Lung (tissue), 12 donors: Measurements from ENCODE around the gene SOCS7. TPM values are rescaled to one million over a fixed set of nuclear protein-coding genes. Genes with fewer than 3 reads are reported as not detected.

ENCODE experiments used
- ATAC-seq: fragments of 200-7000 bp; cut with Tn5 transposase; one replicate; pipeline ENCODE4 v1.9.1; 2020; ENCODE audit warnings: moderate number of reproducible peaks; ENCODE audit not compliant: insufficient read depth, low FRiP score
- DNase-seq, 3 donors: peaks; one replicate each; pipeline ENCODE4 v3.0.0-alpha.2; 2013 to 2017
- H3K27ac ChIP-seq, 2 donors: one replicate each; pipeline ENCODE4 v1.5.1; 2013; ENCODE audit warnings: mild to moderate bottlenecking in 2 of 2, moderate library complexity in 2 of 2, control low read depth in 1 of 2, inconsistent platforms in 1 of 2, low read depth in 1 of 2, low read length in 1 of 2
- H3K27me3 ChIP-seq, 3 donors: one replicate each; pipeline ENCODE4 v1.5.1; 2013; ENCODE audit warnings: low read length in 2 of 3; ENCODE audit not compliant: control insufficient read depth in 3 of 3, insufficient read depth in 3 of 3
- H3K36me3 ChIP-seq, 4 donors: one replicate each; pipeline ENCODE4 v1.5.1; 2013; ENCODE audit warnings: low read length in 4 of 4, mild to moderate bottlenecking in 1 of 4, moderate library complexity in 1 of 4; ENCODE audit not compliant: control insufficient read depth in 4 of 4, insufficient read depth in 4 of 4
- H3K4me1 ChIP-seq, 5 donors: one replicate each; pipeline ENCODE4 v1.5.1; 2013; ENCODE audit warnings: low read length in 5 of 5, mild to moderate bottlenecking in 2 of 5, moderate library complexity in 1 of 5; ENCODE audit not compliant: control insufficient read depth in 5 of 5, insufficient read depth in 5 of 5
- H3K4me3 ChIP-seq: one replicate; pipeline ENCODE4 v1.5.1; 2013; ENCODE audit warnings: mild to moderate bottlenecking, control low read depth, moderate library complexity
- H3K9ac ChIP-seq, 2 donors: one replicate each; pipeline ENCODE4 v1.5.1; 2013; ENCODE audit warnings: low read length in 2 of 2, control low read depth in 1 of 2; ENCODE audit not compliant: insufficient read depth in 1 of 2
- H3K9me3 ChIP-seq, 4 donors: one replicate each; pipeline ENCODE4 v1.5.1; 2013; ENCODE audit warnings: low read length in 3 of 4, mild to moderate bottlenecking in 1 of 4, moderate library complexity in 1 of 4; ENCODE audit not compliant: control insufficient read depth in 4 of 4, insufficient read depth in 3 of 4
- WGBS, 2 donors: extraction: QIAGEN DNeasy Blood & Tissue Kit; methylation state at CpG; one replicate each; pipeline ENCODE4 v1.1.7; 2013; 5-methylcytosine and 5-hydroxymethylcytosine counted together
- polyA plus RNA-seq, 2 donors: library from polyadenylated mRNA; stranded (reverse); fragments of 200-250 nt; gene quantifications; one replicate each; pipeline ENCODE4 v1.2.1, GENCODE V29; 2013
- total RNA-seq, 2 donors: library from RNA; depleted of rRNA in 1 of 2; stranded (reverse); fragments of >200 nt in 1 of 2; gene quantifications; one replicate each; pipeline ENCODE4 v1.2.1, GENCODE V29; 2014 to 2021
- TF ChIP-seq, protein P1 (sequence below): IDR thresholded peaks from 2 replicates; pipeline ENCODE4 v1.5.1; 2012; ENCODE audit warnings: mild to moderate bottlenecking; ENCODE audit errors: control extremely low read depth, extremely low read depth
- donor health status: control.
- donor health status: control.
- donor health status: Bipolar disorder and iron deficiency.
- donor health status: healthy.
- donor health status: DM: yes; HTN: yes; CAD: no.

Gene SOCS7
- total and polyA plus RNA-seq, 4 donors, result 6.5 to 23.6 (median 10.2) TPM

DNA sequence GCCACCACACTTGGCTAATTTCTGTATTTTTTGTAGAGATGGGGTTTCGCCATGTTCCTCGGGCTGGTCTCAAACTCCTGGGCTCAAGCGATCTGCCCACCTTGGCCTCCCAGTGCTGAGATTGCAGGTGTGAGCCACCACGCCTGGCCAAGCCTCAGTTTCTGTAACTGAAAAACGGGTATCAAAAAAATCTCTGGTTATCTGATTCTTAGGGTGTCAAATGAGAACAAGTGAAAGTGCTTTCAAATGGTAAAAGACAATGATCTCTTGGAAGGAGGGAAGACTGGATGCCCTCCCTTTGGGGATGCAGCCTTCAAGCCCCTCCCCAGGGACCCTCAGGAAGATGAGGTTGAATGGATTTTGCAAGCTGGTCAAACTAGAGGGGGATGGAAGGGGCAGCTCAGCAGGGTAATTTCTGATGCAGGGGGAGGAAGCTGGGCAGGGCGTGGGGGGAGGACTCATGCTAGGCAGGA is 98.9 kb downstream of the SOCS7 start:
- no peak overlapping the region for H3K9ac ChIP-seq
- H3K36me3 ChIP-seq, result no peaks in the 10 kb centered on the region
- H3K4me3 ChIP-seq, result no peak overlapping the region
- 70% methylated on average over 6 of the region's 6 CpGs for WGBS, 2 donors
- no peak for ATAC-seq
- TF ChIP-seq, protein P1, sequence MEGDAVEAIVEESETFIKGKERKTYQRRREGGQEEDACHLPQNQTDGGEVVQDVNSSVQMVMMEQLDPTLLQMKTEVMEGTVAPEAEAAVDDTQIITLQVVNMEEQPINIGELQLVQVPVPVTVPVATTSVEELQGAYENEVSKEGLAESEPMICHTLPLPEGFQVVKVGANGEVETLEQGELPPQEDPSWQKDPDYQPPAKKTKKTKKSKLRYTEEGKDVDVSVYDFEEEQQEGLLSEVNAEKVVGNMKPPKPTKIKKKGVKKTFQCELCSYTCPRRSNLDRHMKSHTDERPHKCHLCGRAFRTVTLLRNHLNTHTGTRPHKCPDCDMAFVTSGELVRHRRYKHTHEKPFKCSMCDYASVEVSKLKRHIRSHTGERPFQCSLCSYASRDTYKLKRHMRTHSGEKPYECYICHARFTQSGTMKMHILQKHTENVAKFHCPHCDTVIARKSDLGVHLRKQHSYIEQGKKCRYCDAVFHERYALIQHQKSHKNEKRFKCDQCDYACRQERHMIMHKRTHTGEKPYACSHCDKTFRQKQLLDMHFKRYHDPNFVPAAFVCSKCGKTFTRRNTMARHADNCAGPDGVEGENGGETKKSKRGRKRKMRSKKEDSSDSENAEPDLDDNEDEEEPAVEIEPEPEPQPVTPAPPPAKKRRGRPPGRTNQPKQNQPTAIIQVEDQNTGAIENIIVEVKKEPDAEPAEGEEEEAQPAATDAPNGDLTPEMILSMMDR, result no peak
- no peak for DNase-seq
- no peaks in the 10 kb centered on the region for H3K27me3 ChIP-seq
- no peaks in the 10 kb centered on the region for H3K9me3 ChIP-seq
- H3K27ac ChIP-seq, result peak overlapping the region; percentile 27 to 89
- H3K4me1 ChIP-seq, result peaks cover 16 to 57% (median 45%) of the 10 kb centered on the region in 5 donors

DNA sequence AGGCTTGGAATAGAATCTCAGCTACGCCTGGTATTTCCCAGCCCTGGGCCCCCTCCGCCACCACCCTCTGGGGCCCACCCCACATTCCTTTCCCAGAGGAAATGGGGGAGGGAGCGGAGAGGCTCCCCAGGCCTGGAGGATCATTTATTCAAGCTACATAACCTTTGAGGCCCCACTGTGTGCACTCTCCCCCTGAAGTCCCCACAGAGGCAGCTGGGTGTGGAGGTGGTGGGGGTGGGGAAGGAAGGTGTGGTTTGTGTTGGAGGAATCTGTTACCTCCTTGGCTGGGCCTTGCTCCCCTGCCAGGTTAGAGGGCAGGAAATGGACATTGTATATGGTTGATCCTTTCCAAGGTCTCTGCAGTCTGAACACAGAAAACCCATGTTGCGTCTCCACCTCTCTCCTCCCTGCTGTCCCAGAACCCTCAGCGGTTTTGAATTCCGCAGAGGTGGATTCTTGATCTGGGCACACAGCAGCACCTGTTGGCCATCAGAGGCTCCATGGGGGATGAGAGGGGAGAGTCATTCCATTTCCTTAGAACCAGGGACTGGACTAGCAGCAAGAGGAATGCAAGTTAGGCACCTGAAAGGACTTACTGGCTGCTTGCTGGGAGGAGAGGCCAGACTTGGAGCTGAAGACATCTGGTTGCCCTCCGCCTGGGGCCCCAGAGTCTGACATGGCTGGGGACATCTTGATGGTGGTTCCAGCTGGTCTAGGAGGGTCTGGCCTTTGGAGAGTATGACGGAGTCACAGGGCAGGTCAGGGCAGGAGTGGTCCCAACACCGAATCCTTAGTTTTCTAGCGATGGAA is 99.6 kb downstream of the SOCS7 start:
- Histone ChIP-seq H3K4me1 (peaks cover 16 to 63% (median 48%) of the 10 kb centered on the region in 5 donors), H3K9ac (peak overlapping the region in 1 of 2 donors; percentile 65), H3K27ac (peak overlapping the region; percentile 54 to 89), H3K4me3 (no peak overlapping the region), H3K9me3 (no peaks in the 10 kb centered on the region), H3K36me3 (no peaks in the 10 kb centered on the region), H3K27me3 (no peaks in the 10 kb centered on the region)
- TF ChIP-seq, protein P1, result no peak
- no peak for ATAC-seq
- 50 to 60% methylated on average over 10 of the region's 10 CpGs for WGBS, 2 donors
- DNase-seq, result peak; percentile 73 to 81 (median 75)

DNA sequence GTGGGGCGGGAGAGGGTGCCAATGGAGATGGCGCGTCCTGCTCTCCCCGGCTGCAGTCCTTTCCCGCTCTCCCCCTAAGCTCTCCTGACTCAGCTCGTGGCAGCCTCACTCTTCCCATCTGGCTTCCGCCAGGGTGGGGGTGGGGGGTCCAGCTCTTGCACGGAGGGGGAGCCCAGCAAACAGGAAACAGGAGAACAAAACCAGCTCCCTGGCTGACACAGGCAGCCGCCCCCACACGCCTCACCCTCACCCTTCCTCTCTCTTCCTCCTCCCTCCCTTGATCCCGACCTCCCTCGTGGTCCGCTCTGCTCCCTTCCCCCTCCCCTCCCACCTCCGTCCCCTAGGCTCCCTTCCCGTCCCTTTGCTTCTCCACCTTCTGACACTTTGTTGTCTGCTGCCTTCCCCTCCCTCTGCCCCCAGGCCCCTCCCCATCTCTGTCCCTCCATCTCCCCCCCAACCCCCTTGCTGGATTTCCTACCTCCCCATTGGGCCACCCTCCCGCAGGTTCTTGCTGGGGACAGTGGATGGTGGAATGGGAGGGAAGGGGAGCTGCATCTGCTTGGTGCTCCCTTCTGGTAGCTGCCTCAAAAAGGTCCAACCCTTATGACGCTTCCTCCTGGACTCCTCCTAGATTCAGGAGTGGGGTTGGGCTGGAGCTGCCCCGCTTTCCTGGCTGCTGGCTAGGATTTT is 100.3 kb downstream of the SOCS7 start:
- WGBS, 2 donors, result 24 to 32% methylated on average over 12 to 18 of the region's 18 CpGs
- peak overlapping the region in 1 of 2 donors; percentile 65 for H3K9ac ChIP-seq

More for the DNA sequence above, 100.3 kb downstream of the SOCS7 start:
- Histone ChIP-seq H3K36me3 (no peaks in the 10 kb centered on the region), H3K9me3 (no peaks in the 10 kb centered on the region), H3K4me3 (no peak overlapping the region), H3K27ac (peak overlapping the region; percentile 54 to 89), H3K4me1 (peaks cover 16 to 67% (median 48%) of the 10 kb centered on the region in 5 donors), H3K27me3 (no peaks in the 10 kb centered on the region)
- peak; percentile 82 to 91 (median 86) for DNase-seq
- ATAC-seq, result no peak
- TF ChIP-seq, protein P1, result no peak
